ENCODE data around the gene ZNF174. TPM values are rescaled to one million over a fixed set of nuclear protein-coding genes. Genes with fewer than 3 reads are reported as not detected.
A peak's percentile ranks its signal among the peaks of the same experiment; 100 is the strongest.

Gene ZNF174
- total RNA-seq, 2 donors from 2014 or later, result 11.2 to 19.8 TPM

GRCh38 chr16:3377917-3378316 is 23.1 kb upstream of the ZNF174 start:
- H3K9me3 ChIP-seq, result peaks cover 2% of the 10 kb centered on the region
- H3K36me3 ChIP-seq, result peaks cover 2 to 6% of the 10 kb centered on the region in 2 donors

DNA sequence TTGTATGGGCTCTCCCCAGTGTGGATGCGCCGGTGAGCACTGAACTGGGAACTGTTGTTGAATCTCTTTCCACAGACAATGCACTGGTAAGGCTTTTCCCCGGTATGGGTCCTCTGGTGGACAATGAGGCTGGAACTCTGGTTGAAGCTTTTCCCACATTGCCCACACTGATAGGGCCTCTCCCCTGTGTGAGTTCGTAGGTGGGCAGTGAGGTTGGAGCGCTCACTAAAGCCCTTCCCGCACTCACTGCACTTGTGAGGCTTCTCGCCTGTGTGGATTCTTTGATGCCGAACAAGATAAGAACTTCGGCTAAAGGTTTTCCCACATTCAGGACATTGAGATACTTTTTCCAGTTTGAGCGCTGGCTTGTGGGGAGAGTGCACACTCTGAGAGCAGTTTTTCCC is 18.0 kb upstream of the ZNF174 start:
- WGBS, result 97% methylated on average over 10 of the region's 10 CpGs
- DNase-seq (ENCODE audit: low spot score), result no peak
- Histone ChIP-seq H3K36me3 (peaks cover 14 to 31% of the 10 kb centered on the region in 2 donors), H3K27me3 (replicated peaks; ENCODE audit: insufficient read depth) (no peaks in the 10 kb centered on the region), H3K4me1 (replicated peaks) (no peaks in the 10 kb centered on the region), H3K9me3 (peaks cover 2% of the 10 kb centered on the region), H3K27ac (no peak overlapping the region), H3K4me3 (no peak overlapping the region)
- intact Hi-C loops (cut with DNase I), result no loop called here
- TF ChIP-seq POLR2AphosphoS5 (IDR thresholded peaks at IDR 0.05), result no peak
- TF ChIP-seq CTCF (IDR thresholded peaks at IDR 0.05), result no peak
- no peak for TF ChIP-seq POLR2A (IDR thresholded peaks at IDR 0.05)

More at GRCh38 chr16:3377917-3378316, 23.1 kb upstream of the ZNF174 start:
- no peaks in the 10 kb centered on the region for H3K4me1 ChIP-seq (replicated peaks)
- no peaks in the 10 kb centered on the region for H3K27me3 ChIP-seq (replicated peaks; ENCODE audit: insufficient read depth)
- H3K4me3 ChIP-seq, result no peak overlapping the region
- H3K27ac ChIP-seq, result no peak overlapping the region
- DNase-seq (ENCODE audit: low spot score), result no peak
- TF ChIP-seq CTCF (IDR thresholded peaks at IDR 0.05), result no peak
- TF ChIP-seq POLR2AphosphoS5 (IDR thresholded peaks at IDR 0.05), result no peak
- TF ChIP-seq POLR2A (IDR thresholded peaks at IDR 0.05), result no peak
- intact Hi-C loops (cut with DNase I), result no loop called here

GRCh38 chr16:3388325-3388724 is 12.7 kb upstream of the ZNF174 start:
- H3K4me3 ChIP-seq, result no peak overlapping the region
- peaks cover 14 to 24% of the 10 kb centered on the region in 2 donors for H3K36me3 ChIP-seq
- H3K27ac ChIP-seq, result no peak overlapping the region
- no peak for DNase-seq (ENCODE audit: low spot score)
- no peaks in the 10 kb centered on the region for H3K27me3 ChIP-seq (replicated peaks; ENCODE audit: insufficient read depth)
- no peaks in the 10 kb centered on the region for H3K9me3 ChIP-seq
- WGBS, result 96% methylated on average over 6 of the region's 6 CpGs
- intact Hi-C loops (cut with DNase I), result no loop called here
- no peaks in the 10 kb centered on the region for H3K4me1 ChIP-seq (replicated peaks)
- TF ChIP-seq CTCF (IDR thresholded peaks at IDR 0.05), result no peak
- TF ChIP-seq POLR2A (IDR thresholded peaks at IDR 0.05), result no peak
- TF ChIP-seq POLR2AphosphoS5 (IDR thresholded peaks at IDR 0.05), result no peak

- Histone ChIP-seq H3K36me3 (peaks cover 9 to 14% of the 10 kb centered on the region in 2 donors), H3K4me1 (replicated peaks) (no peaks in the 10 kb centered on the region), H3K9me3 (no peaks in the 10 kb centered on the region), H3K27me3 (replicated peaks; ENCODE audit: insufficient read depth) (no peaks in the 10 kb centered on the region), H3K27ac (no peak overlapping the region), H3K4me3 (no peak overlapping the region)
- WGBS, result 84% methylated on average over 9 of the region's 9 CpGs
- no peak for DNase-seq (ENCODE audit: low spot score)
- intact Hi-C loops (cut with DNase I), result no loop called here
- TF ChIP-seq POLR2AphosphoS5 (IDR thresholded peaks at IDR 0.05) (no peak), CTCF (IDR thresholded peaks at IDR 0.05) (no peak), POLR2A (IDR thresholded peaks at IDR 0.05) (no peak)
Observed at GRCh38 chr16:3389663-3390338, 11.2 kb upstream of the ZNF174 start.

- 0% methylated on average over 18 of the region's 18 CpGs for WGBS
- peak overlapping the region; percentile 59 to 70 for H3K27ac ChIP-seq
- no peaks in the 10 kb centered on the region for H3K27me3 ChIP-seq (replicated peaks; ENCODE audit: insufficient read depth)
- TF ChIP-seq CTCF (IDR thresholded peaks at IDR 0.05) (no peak), POLR2AphosphoS5 (IDR thresholded peaks at IDR 0.05) (no peak), POLR2A (IDR thresholded peaks at IDR 0.05) (no peak)
- peaks cover 0 to 13% of the 10 kb centered on the region in 2 donors for H3K36me3 ChIP-seq
- peak overlapping the region; percentile 57 to 65 for H3K4me3 ChIP-seq
- intact Hi-C loops (cut with DNase I), result loop anchor here (2.0 to 10.0 kb wide), 2 partner anchors 58 to 96 kb away; partner anchors contain the start of genes TIGD7 and ZNF75A
- no peaks in the 10 kb centered on the region for H3K4me1 ChIP-seq (replicated peaks)
- no peaks in the 10 kb centered on the region for H3K9me3 ChIP-seq
- DNase-seq (ENCODE audit: low spot score), result no peak
Observed at GRCh38 chr16:3400446-3400778, 603 bp upstream of the ZNF174 start.
